GM19463 (cell line): ENCODE data around the gene RFTN2.
A peak's percentile ranks its signal among the peaks of the same experiment; 100 is the strongest.
"Not testable (repeated sequence)": the region's sequence is repeated elsewhere in the genome, so short reads cannot be mapped to it uniquely, and the experiment has no call there.

Experiments used
- ATAC-seq: cut with Tn5 transposase; IDR thresholded peaks from one replicate; pipeline ENCODE4 v1.9.1; 2021; ENCODE audit warnings: mild to moderate bottlenecking, moderate library complexity; ENCODE audit not compliant: unreplicated experiment

Gene RFTN2

DNA sequence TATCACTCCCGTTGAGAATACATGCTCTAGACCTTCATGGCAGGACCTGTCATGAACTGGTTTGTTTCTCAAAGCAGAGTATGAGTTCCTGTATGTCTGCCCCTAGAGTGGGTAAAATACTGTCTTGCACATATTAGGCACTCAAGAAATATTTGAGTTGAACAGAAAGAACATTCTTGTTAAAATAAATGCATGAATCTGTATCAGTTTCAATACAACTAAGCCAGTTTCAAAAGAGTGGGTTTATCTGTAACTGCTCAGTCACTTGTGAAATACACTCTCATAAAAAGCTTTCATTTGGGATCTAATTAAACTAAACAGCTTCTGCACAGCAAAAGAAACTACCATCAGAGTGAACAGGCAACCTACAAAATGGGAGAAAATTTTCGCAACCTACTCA, 69.2 kb downstream of the RFTN2 start:
- peak; percentile 74 for ATAC-seq

DNA sequence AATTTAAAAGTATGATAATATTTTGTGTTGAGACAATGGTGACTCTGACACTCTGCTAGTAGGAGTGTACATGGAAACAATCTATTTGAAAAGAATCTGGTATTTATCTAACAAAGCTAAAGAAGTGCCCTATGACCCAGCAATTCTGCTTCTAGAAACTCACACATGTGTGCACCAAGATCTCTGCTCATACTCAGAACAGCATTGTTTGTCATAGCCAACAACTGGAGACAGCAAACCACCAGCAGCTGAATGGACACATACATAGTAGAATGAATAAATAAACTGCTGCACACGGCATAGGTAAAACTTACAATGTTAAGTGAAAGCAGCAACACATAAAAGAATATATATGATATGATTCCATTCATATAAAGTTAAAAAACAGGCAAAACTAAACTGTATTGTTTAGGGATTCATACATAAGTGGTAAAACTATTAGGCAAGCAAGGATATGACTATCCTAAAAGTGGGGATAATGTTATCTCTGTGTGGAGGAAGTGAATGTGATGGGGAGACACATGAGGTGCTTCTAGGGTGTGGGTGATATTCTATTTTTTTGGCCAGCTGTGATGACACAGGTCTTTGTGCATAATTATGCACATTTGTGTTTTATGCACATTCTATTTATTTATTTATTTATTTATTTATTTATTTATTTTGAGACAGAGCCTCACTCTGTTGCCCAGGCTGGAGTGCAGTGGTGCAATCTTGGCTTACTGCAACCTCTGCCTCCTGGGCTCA, 71.1 kb downstream of the RFTN2 start:
- ATAC-seq: peak; percentile 27

DNA sequence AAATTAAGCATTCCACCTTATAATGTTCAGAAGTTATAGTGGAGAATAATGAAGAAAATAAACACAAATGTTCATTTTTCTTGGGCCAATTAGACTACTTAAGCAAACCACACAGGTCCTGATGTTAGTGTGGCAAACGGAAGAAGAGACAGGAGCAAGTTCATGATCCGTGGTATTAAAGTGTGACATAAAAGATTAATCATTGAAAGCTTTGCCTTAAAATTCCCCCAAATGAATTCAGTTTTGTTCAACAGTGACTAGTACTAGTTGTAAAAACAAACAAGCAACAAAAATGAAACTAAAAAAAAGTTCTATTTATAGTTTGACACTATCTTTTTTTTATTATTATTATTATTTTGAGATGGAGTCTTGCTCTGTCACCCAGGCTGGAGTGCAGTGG, 73.7 kb downstream of the RFTN2 start:
- no peak for ATAC-seq

DNA sequence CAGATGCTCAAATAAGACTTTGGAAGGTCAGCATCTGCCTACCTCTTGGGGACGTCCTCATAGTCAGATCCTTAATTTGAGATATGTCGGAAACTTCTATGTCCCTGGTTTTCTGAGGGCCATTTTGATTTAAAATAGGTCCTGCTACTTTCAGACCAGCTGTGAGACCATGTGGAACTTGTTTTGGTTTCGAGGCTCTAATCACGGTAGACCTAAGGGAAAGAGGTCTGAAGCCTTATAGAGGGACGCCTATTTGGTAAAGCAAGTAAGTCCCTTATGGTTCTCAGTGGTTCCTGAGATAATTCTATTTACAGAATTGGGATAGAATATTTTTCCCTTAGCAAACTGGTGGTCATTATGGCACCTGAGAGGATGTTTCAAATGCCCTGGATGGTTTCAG, 75.1 kb downstream of the RFTN2 start:
- no peak for ATAC-seq

DNA sequence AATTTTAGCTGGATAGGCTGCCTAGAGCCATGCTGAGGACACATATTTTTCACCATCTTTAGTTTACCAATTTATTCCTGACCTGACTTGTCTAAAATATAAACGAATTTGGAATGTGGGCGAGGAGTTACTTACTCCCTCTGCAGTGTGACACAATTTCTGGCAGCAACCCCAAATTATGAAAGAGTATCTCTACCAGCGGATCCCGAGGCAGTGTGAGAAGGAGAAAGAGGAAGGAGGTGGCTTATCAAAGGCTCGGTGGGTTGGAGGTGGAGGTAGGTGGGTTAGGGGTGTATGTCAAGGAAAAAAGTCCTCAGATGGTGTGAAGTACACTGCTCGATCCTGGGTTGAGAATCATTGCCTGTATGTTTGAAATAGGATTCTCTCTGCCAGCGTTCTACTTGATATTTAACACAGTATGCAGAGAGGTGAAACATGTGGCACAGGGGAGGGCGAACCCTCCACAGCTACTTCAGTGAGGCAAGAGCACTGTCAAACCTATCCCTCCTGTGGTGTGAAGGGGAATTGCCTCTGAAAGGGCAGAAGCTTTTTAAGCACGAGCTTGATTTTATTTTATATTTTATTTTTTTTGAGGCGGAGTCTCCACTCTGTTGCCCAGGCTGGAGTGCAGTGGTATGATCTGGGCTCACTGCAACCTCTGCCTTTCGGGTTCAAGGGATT, 76.0 kb downstream of the RFTN2 start:
- peak; percentile 59 for ATAC-seq

DNA sequence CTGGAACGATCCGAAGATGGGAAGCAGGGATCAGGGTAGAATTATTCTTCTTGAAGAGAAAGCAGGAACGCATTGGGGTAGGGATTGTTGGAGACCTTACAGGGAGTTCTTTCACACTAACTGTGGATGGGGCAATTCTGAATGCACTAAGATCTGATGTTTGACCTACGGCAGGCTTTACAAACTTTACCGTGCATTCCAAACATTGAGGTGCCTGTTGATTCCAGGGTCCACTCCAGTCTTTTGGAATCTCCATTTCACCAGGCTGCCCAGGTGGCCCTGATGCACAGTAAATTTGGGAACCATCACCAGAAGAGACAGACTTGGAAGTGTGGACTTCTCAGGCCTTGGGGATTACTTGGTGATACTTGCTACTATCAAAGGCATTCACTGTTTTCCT, 76.9 kb downstream of the RFTN2 start:
- no peak for ATAC-seq

DNA sequence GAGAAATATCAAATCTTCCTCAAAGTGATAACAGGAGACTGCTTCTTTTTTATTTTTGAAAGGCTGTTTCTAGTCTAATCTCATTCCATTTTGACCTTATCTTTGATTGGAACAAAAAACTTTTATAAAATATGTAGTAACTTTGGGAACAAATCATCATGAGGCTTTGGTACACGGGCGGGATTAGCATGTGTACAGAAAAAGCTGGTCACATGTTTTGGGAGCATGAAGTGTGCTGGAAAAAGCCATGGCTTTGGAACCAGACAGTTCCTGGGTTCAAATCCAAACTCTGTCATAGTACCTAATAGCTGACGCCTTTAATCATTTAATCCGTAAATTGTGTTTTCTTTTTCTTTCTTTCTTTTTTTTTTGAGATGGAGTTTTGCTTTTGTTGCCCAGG, 78.2 kb downstream of the RFTN2 start:
- no peak for ATAC-seq

DNA sequence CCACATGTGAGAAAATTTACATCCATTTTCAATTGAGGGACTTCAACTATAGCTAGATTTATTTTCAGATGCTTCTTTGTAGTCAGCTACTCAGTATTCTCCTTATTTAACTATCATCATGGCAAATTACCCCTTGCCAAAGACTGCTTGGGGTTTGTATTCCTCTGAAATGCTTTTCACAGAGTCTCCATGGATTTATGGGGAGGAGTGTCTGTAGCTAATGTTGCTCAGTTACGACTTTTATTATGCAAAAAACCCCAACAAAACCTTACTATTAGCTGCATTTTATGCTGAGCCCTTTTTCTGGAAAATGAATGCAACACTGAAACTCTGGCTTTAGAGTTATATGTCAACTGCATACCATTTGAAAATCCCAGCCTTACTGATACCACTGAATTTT, 78.6 kb downstream of the RFTN2 start:
- no peak for ATAC-seq

DNA sequence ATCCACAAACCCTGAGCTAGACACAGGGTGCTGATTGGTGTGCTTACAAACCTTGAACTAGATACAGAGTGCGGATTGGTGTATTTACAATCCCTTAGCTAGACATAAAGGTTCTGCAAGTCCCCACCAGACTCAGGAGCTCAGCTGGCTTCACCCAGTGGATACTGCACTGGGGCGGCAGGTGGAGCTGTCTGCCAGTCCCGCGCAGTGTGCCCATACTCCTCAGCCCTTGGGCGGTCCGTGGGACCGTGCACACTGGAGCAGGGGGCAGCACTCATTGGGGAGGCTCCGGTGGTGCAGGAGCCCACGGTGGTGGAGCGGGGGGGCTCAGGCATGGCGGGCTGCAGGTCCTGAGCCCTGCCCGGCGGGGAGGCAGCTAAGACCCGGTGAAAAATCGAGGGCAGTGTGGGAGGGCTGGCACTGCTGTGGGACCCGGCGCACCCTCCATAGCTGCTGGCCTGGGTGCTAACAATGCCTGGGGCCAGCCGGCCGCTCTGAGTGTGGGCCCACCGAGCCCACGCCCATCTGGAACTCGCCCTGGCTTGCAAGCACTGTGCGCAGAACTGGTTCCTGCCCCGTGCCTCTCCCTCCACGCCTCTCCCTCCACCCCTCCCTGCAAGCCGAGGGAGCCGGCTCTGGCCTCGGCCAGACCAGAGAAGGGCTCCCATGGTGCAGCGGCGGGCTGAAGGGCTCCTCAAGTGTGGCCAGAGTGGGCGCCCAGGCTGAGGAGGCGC, 83.9 kb downstream of the RFTN2 start:
- no peak for ATAC-seq

DNA sequence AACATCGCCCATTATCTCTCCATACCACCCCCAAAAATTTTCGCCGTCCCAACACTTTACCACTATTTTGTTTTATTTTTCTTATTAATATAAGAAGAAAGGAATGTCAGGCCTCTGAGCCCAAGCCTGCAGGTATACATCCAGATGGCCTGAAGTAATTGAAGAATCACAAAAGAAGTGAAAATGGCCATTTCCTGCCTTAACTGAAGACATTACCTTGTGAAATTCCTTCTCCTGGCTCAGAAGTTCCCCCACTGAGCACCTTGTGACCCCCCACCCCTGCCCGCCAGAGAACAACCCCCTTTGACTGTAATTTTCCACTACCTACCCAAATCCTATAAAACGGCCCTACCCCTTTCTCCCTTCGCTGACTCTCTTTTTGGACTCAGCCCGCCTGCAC, 88.1 kb downstream of the RFTN2 start:
- ATAC-seq: not testable (repeated sequence)

DNA sequence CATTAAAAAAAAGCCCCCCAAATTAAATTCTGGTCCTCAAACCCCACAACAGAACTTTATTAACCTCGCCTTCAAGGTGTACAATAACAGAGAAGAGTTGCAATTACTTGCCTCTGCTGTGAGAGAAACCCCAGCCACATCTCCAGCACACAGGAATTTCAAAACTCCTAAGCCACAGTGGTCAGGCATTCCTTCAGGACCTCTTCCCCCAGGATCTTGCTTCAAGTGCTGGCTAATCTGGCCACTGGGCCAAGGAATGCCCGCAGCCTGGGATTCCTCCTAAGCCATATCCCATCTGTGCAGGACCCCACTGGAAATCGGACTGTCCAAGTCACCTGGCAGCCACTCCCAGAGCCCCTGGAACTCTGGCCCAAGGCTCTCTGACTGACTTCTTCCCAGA, 95.2 kb downstream of the RFTN2 start:
- not testable (repeated sequence) for ATAC-seq

DNA sequence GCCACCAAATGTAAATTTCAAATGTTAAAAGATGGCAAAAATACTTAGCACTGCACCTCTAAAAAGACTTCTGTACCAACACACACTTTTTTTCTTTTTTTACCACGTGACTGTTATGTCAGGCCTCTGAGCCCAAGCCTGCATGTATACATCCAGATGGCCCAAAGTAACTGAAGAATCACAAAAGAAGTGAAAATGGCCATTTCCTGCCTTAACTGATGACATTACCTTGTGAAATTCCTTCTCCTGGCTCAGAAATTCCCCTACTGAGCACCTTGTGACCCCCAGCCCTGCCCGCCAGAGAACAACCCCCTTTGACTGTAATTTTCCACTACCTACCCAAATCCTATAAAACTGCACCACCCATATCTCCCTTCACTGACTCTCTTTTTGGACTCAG, 97.1 kb downstream of the RFTN2 start:
- not testable (repeated sequence) for ATAC-seq

DNA sequence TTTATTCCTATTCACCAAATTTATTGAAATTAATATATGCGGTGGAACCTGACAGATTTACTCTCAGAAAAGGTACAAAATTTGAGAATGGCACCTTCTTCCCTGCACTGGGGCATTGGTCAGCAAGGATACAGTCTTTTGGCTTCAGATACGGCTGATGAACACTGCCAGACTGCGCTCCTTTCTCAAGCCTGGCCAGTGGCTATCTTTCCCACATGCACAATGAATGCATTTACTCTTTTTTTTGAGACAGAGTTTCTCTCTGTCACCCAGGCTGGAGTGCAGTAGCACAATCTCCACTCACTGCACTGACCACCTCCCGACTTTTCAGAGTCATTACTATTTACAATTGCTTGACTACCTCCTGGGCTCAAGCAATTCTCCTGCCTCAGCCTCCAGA, 97.9 kb downstream of the RFTN2 start:
- ATAC-seq: no peak

DNA sequence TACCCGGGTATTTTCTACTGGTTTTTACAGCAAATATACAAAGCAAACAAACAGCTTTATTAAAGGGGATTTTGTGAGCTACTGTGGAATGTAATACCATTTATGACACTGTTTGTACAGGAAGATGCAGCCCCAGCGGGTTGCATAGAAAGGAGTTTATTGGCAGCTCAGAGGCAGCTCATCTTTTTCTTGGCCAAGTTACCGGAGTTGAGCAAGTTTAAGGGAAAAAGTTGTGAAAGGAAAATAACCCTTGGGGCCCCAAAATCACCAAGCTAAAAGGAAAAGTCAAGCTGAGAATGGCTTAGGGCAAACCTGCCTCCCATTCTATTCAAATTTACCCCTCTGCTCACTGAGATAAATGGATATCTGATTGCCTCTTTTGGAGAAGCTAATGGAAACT, 98.8 kb downstream of the RFTN2 start:
- ATAC-seq: no peak

DNA sequence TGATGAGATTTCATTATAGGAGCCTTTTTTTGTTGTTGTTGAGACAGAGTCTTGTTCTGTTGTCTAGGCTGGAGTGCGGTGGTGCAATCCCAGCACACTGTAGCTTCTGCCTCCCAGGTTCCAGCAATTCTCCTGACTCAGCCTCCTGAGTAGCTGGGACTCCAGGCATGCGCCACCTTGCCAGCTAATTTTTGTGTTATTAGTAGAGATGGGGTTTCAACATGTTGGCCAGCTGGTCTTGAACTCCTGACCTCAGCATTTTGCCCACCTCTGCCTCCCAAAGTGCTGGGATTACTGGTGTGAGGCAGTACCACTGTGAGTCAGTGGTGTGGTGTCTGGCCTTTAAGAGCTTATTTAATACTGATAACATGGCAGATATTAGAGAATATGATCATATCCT, 99.4 kb downstream of the RFTN2 start:
- no peak for ATAC-seq

DNA sequence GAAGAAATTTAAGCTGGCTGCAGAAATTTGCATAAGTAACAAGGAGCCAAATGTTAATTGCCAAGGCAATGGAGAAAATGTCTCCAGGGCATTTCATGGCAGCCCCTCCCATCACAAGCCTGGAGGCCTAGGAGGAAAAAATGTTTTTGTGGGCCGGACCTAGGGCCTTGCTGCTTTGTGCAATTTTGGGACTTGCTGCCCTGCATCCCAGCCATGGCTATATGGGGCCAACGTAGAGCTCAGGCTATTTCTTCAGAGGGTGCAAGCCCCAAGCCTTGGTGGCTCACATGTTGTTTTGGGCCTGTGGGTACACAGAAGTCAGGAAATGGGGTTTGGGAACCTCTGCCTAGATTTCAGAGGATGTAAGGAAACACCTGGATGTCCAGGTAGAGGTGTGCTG, 101.8 kb downstream of the RFTN2 start:
- no peak for ATAC-seq

DNA sequence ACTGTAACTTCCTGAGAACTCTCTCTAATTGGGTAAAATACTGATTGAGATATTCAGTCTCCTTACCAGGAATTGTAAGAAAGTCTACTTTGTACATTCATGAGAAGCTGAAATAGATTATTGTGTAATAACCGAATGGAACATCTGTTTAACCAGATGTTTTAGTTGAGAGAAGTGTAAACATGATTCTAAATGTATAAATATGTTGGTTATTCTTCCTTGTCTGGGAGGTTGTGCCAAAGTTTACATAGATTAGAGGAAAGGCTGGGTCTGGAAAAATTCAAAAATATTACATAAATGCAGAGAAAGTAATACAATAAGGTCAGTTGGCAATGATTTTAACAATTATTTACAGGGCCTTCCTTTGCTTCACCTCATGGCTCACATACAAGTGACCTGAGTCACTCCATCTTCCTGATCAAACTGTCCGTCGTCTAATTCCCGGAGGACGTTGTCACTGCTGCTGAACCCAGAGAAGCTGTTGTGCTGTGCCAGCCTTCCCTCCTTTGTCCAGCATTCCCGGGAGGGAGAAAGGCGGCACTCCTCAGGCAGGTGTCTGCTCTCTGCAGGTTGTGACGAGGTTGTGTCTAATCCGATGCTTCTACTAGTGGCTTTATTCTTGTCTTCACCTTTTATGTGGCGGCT, 103.6 kb downstream of the RFTN2 start:
- ATAC-seq: no peak

DNA sequence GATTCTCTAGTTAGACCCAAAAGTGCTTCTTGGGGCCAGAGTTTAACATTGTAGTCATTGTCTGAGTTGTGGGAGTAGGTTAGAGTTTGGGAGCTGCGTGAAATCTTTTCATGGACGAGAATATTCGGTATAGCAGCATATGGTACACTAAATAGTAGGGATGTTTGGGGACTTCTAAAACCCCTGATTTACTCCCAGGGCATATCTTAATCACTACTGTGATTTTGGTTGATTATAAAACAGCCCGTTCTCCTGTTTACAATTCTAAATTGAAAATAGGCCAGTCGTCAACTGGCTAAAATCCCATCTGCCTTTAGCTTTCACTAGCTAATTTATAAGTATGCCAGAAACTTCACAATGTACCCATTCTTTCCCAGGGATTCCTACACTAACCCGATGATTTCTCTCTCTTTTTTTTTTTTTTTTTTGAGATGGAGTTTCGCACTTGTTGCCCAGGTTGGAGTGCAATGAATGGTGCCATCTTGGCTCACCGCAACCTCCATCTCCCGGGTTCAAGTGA, 115.2 kb downstream of the RFTN2 start:
- ATAC-seq: no peak

DNA sequence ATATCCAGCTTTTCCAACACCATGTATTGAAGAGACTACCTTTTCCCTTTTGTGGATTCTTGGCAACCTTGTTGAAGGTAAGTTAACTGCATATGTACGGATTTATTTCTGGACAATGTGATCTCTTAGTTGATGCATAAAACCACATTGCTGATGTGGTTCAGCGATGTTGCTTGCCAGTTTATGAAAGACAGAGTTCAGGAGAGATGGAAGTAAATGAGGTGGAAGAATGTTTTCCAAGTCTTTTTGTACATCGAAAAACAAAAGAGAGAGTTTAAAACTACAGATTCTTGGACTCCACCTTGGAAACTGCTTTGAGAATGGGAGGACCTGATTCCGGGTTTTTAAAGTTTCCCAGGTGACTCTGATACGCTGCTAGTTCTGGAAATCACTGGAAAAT, 115.7 kb downstream of the RFTN2 start:
- no peak for ATAC-seq

DNA sequence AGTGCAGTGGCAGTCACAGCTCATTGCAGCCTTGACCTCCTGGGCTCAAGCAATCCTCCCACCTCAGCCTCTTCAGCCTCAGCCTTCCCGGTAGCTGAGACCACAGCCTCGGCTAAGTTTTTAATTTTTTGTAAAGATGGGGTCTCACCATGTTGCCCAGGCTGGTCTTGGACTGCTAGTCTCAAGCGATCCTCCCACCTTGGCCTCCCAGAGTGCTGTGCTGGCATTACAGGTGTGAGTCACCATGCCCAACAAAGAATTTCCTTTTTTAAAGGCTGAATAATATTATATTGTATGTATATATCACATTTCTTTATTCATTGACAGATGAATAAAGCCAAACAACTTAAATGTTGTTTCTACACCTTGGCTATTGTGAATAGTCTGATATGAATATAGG, 117.0 kb downstream of the RFTN2 start:
- no peak for ATAC-seq

DNA sequence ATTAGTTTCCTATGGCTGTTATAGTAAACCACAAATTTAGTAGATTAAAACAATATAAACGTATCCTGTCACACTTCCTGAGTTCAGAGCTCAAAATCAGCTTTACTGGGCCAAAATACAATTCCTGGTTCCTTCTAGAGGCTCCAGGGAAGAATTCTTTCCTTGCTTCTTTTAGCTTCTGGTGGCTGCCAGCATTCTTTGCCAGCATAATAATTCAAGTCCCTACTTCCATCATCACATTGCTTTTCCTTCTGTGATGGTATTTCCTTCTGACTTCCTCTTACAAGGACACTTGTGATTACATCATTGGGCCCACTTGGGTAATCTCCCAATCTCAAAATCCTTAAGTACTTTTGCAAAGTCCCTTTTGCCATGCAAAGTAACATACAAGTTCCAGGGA, 118.9 kb downstream of the RFTN2 start:
- ATAC-seq: no peak
